HFFc6 (cell line): ENCODE results near the gene IL15RA. TPM values are rescaled to one million over a fixed set of nuclear protein-coding genes. Genes with fewer than 3 reads are reported as not detected.
"Not testable (repeated sequence)": the region's sequence is repeated elsewhere in the genome, so short reads cannot be mapped to it uniquely, and the experiment has no call there.

Source experiments
- DNase-seq: peaks from one replicate; pipeline ENCODE4 v3.0.0-alpha.2; 2018
- H3K27ac Mint-ChIP-seq: 2 replicates; pipeline ENCODE4 v1.8.0; 2020; ENCODE audit warnings: mild to moderate bottlenecking, mixed read lengths
- H3K27me3 Mint-ChIP-seq: 2 replicates; pipeline ENCODE4 v1.8.0; 2021; ENCODE audit warnings: mild to moderate bottlenecking, moderate library complexity, mixed read lengths; ENCODE audit not compliant: insufficient read depth
- H3K36me3 Mint-ChIP-seq: 2 replicates; pipeline ENCODE4 v1.8.0; 2021; ENCODE audit warnings: low read depth, mixed read lengths
- H3K4me1 Mint-ChIP-seq: 2 replicates; pipeline ENCODE4 v1.8.0; 2020; ENCODE audit warnings: low read depth, mixed read lengths
- H3K4me3 Mint-ChIP-seq: 2 replicates; pipeline ENCODE4 v1.8.0; 2020; ENCODE audit warnings: mild to moderate bottlenecking, moderate library complexity, mixed read lengths
- H3K9me3 Mint-ChIP-seq: 2 replicates; pipeline ENCODE4 v1.8.0; 2020; ENCODE audit warnings: mild to moderate bottlenecking, mixed read lengths
- CTCF ChIP-seq: fragments of 200-600 bp; sonication (generic); IDR thresholded peaks from 2 replicates; pipeline ENCODE4 v1.5.0; 2021; ENCODE audit warnings: antibody characterized with exemption, mild to moderate bottlenecking
- total RNA-seq, 6 experiments: library from RNA; stranded (reverse); fragmentation: NEBNext Ultra II Directional; extraction: Animal tissue kit (Norgen Biotek cat#: 25700); gene quantifications; 2 replicates in 1 of 6; 3 replicates in 5 of 6; pipeline ENCODE4 v1.2.3, GENCODE V29; 2021

IL15RA gene
- total RNA-seq, 6 experiments from 2014 or later = 1.5 to 3.2 (median 1.9) TPM

- no peak for TF ChIP-seq CTCF
- Mint-ChIP-seq H3K27me3 (0 out of 2 replicates have a peak, but pooled peaks cover 2% of the 10 kb centered on the region), H3K4me3 (no peak overlapping the region), H3K27ac (no peak overlapping the region), H3K4me1 (peaks cover 65% of the 10 kb centered on the region), H3K36me3 (no peaks in the 10 kb centered on the region), H3K9me3 (no peaks in the 10 kb centered on the region)
- DNase-seq = no peak
Measured at GRCh38 chr10:5948208-5948585, 29.1 kb downstream of the IL15RA start.

DNA sequence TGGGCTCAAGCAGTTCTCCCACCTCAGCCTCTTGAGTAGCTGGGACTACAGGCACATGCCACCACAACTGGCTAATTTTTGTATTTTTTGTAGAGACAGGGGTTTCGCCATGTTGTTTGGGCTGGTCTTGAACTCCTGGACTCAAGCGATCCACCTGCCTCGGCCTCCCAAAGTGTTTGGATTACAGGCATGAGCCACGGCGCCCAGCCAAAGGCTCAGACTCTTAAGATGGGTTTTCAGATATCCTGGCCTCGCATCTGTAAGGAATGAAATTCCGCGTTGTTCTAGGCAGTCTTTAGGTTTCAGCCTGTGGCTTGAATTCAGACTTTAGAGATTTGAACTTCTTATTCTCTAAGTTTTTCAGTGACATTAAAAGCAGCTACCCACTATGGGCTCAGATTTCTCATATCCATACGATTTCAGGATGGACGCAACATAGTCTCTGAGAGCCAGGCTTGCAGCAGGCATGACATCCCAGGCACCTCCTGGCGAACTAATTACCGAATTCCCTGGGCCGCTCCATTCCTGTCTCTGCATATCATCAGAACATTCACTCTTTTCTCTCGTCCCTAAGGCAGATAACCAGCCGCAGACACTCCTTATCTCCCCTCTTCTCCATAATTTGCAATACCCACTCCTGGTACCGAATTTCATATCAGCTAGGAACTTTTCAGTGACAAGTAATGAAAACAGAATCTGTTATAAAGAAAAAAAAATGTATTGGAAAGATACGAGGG is 29.7 kb downstream of the IL15RA start:
- Mint-ChIP-seq H3K4me1 (peaks cover 68% of the 10 kb centered on the region), H3K9me3 (no peaks in the 10 kb centered on the region), H3K36me3 (no peaks in the 10 kb centered on the region), H3K4me3 (no peak overlapping the region), H3K27me3 (0 out of 2 replicates have a peak, but pooled peaks cover 2% of the 10 kb centered on the region), H3K27ac (no peak overlapping the region)
- no peak for DNase-seq
- TF ChIP-seq CTCF = no peak

DNA sequence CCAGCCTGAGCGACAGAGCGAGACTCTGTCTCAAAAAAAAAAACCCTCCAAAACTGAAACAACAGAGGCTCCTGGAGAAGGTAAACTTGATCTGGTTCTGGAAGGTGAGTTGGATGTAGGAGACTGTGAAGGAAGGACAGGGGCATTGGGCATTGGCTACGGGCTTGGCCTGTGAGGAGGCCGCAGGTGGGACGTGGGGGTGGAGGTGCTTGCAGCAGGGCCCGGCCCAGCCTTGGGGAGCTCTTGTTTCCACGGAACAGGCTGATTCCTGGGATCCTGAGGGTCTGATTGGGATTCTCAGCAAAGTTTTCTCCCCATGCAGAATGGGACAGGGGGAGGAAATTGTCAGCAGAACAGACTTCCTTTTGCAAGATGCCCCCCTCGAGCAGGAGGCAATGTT is 30.6 kb downstream of the IL15RA start:
- peaks cover 2% of the 10 kb centered on the region; the same call in 1 of the 2 replicates for H3K27me3 Mint-ChIP-seq
- TF ChIP-seq CTCF = no peak
- no peak overlapping the region for H3K4me3 Mint-ChIP-seq
- H3K27ac Mint-ChIP-seq = peak overlapping the region; percentile 100
- DNase-seq = no peak
- H3K4me1 Mint-ChIP-seq = peaks cover 66% of the 10 kb centered on the region
- no peaks in the 10 kb centered on the region for H3K9me3 Mint-ChIP-seq
- H3K36me3 Mint-ChIP-seq = no peaks in the 10 kb centered on the region

- H3K9me3 Mint-ChIP-seq, DNase-seq, H3K36me3 Mint-ChIP-seq, H3K27me3 Mint-ChIP-seq: not testable (repeated sequence)
- H3K4me1 Mint-ChIP-seq = peaks cover 62% of the 10 kb centered on the region
- H3K27ac Mint-ChIP-seq = peak overlapping the region; percentile 100
- H3K4me3 Mint-ChIP-seq = peak overlapping the region; percentile 83
Measured at GRCh38 chr10:5946419-5946775, 30.9 kb downstream of the IL15RA start.

GRCh38 chr10:5945561-5946418 is 31.6 kb downstream of the IL15RA start:
- H3K4me3 Mint-ChIP-seq = peak overlapping the region; percentile 83
- peaks cover 2% of the 10 kb centered on the region for H3K27me3 Mint-ChIP-seq
- peaks cover 58% of the 10 kb centered on the region for H3K4me1 Mint-ChIP-seq
- TF ChIP-seq CTCF = no peak
- H3K27ac Mint-ChIP-seq = peak overlapping the region; percentile 100
- H3K36me3 Mint-ChIP-seq = no peaks in the 10 kb centered on the region
- no peaks in the 10 kb centered on the region for H3K9me3 Mint-ChIP-seq
- peak; percentile 86 for DNase-seq

GRCh38 chr10:5945190-5945509 is 32.2 kb downstream of the IL15RA start:
- no peak for DNase-seq
- peaks cover 52% of the 10 kb centered on the region for H3K4me1 Mint-ChIP-seq
- H3K27ac Mint-ChIP-seq = peak overlapping the region; percentile 100
- H3K27me3 Mint-ChIP-seq = peaks cover 2% of the 10 kb centered on the region
- H3K9me3 Mint-ChIP-seq = no peaks in the 10 kb centered on the region
- H3K36me3 Mint-ChIP-seq = no peaks in the 10 kb centered on the region
- TF ChIP-seq CTCF = no peak
- H3K4me3 Mint-ChIP-seq = peak overlapping the region; percentile 83
